Activated CD4-positive, alpha-beta T cell treated with anti-CD3 and anti-CD28 coated beads, Interleukin-2, amount 50 U/mL, for 48 hours (primary cell): ENCODE results near the gene SYT1.

Experiments used
- DNase-seq, 2 experiments: peaks; one replicate each; pipeline ENCODE4 v3.0.0-alpha.2; 2020

The SYT1 gene

DNA sequence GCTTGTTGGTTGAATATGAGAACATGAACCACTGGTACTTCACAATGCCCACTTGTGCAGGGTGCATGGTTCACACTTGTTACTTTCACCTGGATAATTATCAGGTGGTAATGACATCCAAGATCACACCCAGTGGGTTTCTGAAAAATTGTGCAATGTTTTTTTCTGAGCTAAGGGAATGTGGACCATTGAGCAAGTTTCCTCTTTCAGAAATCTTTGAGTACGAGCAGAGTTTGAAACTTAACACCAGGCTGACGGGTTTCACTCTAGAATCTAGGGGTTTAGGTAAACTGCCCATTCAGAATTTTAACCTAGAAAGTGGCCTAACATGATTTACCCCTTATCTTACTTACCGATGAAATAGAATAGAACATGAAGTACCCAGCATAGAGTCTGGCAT lies 436.6 kb downstream of the SYT1 start:
- no peak for DNase-seq

DNA sequence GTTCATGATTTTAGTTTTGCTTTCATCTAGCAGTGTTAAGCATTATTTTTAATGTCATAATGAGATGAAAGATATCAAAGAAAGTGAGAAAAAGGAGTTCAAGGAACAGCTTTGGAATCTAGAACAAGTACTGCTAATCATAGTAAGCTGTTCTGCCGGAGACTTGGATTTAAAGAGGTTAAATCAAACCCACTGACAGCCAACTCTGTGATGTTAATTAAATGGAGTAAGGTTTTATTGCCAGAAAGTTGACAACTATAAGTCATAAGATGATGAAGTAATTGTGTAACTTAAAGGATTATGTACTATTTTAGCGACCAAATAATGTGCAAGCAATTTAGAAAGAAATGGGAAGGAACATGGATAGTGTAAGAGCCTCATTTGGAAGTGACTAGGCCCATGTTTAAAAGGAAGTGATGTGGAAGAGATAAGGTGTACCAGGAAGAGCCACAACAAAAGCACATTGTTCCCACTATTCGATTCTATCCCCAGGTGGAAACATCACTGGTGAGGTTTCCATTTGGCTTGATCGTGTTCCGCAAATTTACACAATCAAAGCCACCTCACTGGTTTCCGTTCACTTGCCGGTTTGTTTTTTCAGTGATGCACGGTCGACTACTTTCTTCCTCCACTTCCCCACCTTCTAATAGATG lies 437.7 kb downstream of the SYT1 start:
- DNase-seq: no peak

DNA sequence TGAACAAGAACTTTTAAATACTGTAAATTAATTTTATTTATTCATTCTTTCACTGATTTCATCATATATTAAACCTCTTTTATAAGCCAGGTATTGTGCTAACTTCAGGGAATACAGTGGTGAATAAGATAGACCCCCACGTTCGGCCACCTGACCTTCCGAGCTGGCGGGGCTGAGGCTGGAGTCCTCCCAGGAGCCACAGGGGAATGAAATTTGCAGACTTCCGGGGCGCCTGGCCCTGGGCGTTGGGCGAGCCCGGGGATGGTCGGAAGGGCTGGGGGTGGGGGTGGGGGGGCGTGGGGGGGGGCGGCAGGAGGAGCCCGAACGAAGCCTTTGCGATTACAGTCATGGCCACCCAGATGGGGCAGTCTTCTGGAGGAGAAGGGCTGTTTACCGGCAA lies 442.8 kb downstream of the SYT1 start:
- DNase-seq: no peak

DNA sequence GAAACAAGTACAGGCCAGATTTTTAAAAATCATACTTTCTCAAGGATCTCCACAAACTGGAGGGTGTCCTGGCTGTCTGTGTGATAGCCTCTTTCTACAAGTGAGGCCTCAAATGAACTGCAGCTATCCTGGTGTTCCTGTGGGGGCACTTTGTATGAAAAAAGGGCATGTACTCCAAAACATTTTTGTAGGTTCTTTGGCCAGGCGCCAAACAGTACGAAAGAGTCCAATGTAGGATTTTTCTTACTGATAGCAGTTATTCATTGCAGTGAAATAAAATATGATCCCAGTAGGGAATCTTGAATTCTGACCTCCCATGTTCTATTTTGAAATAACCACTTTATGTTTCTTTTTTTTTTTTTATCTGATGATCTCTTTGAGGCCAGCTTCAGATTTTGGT lies 444.5 kb downstream of the SYT1 start:
- no peak for DNase-seq

DNA sequence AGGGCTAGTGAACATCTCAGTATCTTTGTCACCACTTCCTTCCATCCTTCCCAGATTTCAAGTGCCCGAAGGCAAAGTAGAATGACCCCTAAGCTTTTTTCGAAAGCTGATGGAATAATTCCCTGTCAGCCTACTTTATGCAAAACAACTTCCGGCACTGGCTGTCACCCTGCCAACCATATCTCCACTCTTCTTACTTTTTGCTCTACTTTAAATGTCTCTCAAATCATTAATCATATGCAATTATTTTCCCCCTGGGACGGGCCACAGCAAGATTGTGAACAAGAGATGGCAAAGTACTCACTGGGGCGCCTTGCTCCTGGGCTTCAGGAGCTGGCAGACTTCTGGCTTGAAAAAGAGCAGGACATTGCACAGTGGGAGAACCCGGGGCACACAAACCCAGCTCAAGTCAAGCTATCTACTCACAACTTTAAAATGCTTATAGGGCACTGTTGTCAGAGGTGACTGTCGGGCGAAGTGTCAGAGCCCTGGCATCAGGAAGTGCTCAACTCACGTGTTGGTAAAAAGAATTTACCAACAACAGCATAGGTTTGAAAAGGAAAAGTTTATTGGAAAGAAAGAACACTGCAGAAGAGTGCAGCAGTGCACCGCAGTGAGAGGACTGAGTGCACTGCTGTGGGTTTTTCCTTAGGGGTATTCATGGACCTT lies 452.7 kb downstream of the SYT1 start:
- no peak for DNase-seq

DNA sequence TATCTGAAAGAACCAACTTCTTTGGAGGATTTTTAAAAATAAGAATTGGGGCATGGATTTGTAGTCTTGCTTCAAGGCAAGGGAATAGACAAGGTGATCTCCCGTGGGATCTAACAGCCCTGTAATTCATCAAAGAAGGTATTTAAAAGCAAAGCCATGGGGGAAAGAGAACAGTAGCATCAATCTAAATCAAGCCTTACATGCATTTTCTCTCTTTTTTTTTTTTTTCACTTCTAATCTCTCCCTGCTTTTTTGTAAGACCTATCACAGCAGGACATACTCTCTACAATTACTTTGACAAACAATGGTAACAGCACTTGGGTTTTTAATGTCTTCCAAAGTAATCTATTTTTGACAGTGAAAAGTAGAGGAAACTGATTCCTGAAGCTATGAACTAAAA lies 458.3 kb downstream of the SYT1 start:
- no peak for DNase-seq

DNA sequence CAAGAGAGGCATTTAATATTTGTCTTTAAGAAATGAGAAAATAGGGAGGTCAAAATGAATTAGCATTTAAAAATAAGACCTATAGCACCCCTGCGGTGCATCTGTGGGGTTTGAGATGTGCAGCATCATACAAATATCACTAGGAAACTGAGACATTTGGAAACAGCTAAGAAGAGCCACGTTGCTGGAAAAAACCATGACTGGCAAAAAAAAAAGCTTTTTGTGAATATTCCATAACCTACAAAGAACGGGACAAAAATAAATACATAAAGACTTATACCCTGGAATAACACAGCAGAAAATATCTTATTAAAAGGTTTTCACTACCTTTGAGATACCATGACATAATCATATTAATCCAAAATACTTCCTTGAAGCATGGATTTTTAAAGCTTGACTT lies 460.0 kb downstream of the SYT1 start:
- no peak for DNase-seq

DNA sequence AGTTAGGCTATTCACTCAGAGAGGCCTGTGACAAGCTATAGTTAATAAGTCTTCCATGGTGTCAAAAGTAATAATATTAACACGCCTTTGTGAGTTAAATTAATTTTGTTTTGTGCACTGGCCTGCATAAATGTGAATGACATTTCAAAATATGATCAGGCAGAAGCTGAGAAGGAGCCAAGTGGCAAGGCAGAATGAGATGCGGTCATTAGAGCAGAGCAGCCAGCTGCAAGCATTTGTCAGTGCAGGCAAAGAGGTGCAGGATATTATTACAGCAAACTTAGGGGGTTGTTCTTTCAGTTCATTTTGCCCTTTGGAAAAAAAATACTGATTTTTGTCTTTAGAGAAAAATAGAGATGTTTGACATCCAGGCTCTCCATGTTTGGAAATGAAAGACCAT lies 461.6 kb downstream of the SYT1 start:
- DNase-seq: no peak

DNA sequence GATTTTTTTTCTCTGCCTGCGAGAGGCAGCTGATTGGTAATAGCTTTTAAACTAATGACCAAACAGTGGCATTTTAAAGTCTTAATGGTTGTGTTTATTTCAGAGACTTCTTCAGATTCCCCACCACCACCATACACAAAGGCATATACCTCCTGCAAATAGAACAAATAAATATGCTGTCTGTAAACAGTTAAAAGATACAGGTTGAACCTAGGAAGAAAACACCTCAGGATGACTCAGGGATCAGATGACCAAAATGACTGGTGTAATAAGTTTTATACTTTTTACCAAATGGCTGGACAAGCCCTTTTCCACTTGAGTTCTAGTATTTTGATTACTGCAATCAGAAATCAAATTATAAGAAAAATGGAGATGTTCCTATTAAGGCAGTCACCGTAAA lies 462.1 kb downstream of the SYT1 start:
- no peak for DNase-seq

DNA sequence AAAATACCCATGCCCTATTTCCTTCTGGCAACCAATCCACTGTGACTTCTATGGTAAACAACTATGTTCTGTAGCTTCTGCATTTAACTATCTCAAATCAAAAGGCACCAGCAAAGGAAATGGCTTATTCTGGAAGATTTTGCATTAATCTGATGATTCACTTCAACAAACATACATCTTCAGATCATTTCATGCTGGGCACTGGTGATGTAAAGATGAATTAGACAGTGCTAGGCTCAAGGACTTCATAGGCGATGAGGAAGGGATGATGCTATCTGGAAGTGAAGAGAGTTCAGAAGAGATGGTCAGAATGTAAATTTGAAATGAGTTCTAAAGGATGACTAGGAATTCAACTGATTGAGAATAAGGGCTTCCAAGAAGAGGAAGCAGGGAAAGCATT lies 462.9 kb downstream of the SYT1 start:
- DNase-seq: no peak

DNA sequence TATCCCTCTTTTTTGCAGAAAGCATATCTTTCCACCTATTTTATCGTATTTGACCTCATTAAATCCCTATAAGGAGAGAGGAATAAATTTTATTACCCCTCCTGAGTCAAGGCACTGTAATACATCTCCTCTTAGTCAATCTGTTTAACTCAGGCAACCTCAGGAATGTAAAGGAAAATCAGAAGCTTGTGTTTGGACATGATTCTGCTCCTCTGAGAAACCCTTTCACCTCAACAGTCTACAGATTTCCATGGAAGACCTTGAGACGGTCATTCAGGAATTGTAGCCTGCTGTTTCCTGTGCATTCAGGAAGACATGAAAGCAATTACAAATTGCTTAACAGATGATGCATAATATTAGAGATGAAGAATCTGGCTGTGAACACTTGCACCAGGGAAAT lies 465.4 kb downstream of the SYT1 start:
- no peak for DNase-seq

DNA sequence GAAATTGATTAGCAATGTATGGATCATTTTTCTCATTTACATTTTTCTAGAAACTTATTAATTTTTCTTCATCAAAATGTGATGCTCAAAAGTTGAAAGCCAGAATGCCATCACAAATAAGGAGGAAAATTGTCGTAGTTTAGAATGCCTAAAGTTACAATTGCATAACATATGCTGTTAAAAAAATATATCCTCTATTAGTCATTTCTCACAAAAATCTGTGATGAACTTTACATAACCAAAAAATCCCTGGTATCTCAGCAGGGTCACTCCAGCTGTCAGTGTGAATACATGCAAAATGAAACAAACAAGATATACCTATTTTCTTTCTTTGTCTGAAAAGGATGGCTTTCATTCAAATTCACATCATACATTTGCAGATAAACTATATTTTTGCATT lies 467.3 kb downstream of the SYT1 start:
- DNase-seq: no peak

DNA sequence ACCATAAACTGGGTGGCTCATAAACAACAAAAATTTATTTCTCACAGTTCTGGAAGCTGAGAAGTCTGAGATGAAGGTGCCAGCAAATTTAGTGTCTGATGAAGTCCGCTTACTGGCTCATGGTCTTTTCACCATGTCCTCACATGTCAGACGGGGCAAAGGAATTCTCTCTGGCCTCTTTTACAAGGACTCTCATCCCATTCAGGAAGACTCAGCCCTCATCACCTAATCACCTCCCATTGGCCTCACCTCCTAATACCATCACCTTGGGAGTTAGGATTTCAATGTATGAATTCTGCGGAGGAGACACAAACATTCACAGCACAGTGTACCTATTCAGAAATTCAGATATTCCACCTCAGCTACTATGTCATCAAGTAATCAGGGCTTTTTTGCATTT lies 468.6 kb downstream of the SYT1 start:
- no peak for DNase-seq

DNA sequence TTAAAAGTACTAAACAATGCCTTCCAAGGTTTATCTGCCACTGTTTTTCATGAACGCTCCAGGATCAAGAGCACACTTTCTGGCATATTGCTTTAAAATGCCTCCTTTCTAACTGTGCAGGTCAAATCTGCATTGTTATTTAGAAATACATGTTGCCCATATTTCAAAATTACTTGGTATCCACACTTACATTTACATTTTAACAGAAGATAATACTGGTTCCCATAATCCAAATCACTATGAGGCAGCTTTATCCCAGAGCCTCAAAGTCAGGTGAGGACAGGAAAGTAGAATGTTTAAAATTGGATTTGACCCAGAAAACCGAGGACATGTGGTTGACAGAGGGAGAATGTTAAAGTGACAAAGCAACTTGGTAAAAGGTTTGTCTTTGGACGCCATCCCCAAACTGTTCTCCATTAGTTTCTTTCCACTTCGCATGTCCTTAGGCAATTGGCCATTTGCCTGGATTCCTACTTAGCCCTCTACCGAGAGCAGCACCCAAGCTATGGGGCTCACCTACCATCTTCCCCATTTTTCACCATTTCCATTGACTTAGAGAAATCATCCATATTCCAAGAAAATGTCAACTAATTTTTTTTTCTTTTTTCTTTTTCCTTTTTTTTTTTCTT lies 473.2 kb downstream of the SYT1 start:
- no peak for DNase-seq

DNA sequence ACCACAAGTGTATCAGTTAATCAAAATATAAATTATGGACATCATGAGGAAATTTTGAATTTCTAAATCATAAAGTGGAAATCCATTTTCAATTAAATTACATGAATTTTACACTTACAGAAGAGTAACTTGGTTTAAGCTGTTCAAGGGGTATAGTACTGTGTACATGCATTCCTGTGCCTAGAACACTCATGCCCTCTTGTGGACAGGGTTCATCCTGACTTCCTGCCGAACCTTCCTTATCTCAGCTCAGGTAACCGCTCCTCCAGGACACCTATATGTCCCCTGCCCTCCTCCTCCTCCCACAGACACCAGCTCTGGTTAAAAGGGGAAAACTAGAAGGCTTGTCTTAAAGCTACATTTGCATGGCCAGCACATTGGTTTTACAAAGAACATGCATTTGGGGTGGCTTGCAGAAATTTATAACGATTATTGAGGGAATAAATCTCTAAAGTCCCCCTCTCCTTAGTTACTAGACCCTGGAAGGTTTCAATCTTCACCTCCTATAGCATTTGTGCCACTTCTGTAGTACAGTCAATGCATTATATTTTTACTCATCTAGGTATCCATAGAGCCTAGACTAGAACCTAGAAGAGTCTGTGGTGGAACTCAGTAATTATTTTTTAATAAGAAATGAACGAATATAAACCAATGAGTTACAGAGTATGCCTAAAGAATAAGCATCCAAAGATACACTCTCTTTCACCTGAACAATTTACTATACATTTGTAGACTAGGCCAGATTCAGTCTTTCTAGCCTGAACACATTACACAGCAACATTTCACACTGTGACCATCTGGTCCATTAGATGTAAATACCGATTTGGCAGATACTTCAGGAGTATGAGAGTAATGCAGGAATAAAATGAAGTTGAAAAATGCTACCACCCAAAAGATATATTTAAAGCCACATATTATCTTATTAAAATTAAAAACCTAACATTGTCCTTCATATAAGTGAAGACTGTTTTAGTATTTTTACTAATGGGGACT lies 480.6 kb downstream of the SYT1 start:
- peak in 1 of 2 experiments; percentile 3 for DNase-seq

DNA sequence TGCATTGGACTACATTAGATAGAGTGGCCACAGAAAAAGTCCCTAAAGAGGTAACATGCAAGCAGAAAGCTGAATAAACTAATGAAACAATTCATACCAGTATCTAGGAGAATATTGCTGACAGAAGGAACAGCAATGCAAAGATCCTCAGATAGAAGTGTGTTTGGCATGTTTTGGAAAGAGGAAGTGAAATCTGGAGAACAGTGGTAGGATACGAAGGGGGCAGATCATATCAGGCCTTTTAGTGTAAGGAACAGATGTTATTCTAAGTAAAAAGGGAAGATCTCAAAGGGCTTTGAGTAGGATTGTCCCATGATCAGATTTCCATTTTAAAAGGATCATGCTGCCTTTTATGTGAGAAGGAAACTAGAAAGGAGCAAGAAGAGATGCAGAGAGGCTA lies 483.3 kb downstream of the SYT1 start:
- DNase-seq: no peak

DNA sequence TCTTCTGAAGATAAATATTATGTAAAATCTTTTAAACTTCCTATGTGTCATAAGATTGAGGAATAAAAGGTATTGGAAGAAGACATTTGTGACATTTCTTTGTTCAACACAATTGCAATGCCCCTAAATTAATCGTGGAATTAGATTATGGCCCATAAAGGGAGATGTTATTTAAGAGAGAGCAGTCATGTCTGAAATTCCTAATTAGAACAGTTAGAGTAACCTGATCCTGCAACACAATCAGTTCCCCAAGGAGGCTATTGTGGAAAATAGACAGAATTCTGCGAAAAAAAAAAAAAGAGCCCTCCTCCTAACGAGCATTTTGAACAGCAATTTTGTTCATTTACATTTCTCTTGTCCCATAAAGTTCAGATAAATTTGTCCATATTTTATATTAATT lies 486.7 kb downstream of the SYT1 start:
- DNase-seq: no peak

DNA sequence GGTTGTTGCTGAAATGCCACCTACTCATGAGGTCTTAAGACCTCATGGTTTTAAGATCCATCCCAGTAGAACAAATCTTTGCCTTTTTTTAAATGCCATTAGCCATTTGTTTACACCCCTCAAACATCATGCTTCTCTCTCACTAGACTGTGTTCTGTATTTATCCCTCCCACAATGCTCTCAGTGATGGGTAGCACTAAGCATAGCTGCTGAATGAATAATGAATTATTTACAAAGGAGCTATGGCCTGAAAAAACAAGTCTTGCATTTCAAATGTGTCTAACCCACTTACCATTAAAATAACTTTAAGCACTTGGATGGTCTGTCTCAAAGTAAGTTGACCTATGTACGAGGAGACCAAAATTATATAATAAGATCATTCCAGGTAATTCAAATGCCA lies 491.6 kb downstream of the SYT1 start:
- no peak for DNase-seq

DNA sequence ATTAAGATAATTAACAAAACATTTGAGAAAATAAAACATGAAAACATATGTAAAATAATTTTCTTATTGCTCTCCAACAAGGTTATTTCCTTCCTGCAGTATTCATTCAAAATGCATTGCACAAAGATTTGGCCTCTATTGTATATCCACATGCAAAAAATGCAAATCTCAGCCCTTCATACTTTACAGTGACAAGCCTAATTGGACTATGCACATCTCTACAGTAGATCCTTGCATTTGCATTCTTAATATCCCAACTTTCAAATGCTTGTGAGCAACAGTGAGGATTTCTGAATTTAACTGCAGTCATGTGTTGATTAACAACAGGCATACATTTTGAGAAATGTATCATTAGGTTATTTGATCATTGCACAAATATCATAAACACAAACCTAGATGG lies 492.5 kb downstream of the SYT1 start:
- DNase-seq: no peak

DNA sequence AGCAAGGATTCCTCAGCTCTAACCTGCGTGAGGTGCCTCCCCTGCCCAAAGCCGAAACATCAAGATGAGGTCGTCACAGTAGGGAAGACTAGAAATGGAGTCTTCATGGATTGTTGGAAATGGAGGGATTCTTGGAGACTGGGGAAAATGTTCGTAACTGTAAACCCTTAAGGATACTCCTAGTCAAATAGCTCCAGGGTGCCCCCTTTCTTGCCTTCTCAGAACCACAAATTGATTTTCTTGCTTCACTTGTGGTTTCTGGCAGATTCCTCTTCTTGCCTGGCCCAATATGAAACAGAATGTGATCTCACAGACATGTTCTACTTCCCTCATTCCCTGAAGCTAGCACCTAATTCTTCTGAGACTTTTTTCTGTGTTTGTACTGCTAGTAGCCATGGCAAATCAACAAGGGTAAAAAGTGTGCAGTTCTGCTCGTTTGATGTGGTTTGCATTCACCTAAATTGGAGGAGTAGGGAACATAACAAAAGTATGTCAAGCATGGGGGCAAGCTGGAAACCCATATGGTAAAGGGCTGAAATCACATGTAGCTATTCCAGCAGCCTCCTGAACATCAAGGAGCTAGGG lies 494.2 kb downstream of the SYT1 start:
- no peak for DNase-seq

DNA sequence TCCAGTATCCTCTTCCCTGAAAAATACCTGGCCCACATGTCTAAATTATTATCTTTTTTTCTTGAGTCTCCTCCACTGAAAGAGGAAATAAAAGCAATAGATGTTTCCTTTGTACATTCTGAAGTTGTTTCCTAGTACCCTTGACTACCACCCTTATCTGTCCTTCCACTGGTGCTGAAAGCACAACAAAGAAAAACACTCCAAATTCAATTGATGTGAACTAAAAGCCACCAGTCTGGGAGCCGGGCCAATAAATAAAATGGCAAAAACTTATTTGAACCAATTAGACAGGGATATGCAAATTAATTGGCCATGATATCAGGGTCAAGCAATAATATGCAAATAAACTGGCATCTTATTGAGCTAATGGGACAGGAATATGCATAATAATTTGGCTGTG lies 495.7 kb downstream of the SYT1 start:
- no peak for DNase-seq

DNA sequence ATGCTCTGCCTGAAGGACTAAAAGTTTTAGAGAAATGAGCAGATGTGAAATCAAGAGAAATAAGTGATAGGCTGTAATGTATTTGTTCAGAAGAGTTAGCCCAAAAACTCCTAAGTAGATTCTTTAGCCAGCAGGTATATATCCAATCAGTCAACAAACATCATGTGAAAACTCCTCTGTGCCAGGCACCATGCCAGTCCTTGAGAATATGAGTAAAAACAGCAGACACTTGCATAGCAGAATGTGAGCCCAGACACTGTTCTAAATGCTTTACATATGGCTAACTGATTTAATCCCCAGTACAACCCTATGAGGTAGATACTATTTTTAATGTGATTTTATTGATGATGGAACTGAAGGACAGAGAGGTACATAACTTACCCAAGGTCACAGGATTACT lies 496.4 kb downstream of the SYT1 start:
- no peak for DNase-seq

DNA sequence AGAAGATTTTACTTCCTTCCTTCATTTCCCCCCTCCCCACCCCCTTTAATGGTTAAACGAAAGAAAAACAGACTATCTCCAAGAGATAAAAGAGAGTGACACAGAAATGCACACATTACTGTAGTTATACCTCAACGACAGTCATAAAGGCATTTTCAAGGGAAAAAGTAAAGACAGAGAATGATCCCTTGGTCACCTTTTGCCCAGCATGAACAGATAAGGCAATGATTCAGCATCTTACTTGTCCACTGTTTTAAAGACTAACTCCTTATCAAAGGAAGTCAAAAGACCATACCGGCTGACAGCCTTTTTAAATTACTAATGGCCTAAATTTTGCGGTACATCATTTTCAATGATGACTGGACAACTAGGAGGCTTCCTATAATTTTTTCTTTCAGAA lies 499.6 kb downstream of the SYT1 start:
- DNase-seq: no peak
